Measurements from ENCODE around the gene SLC5A10. TPM values are rescaled to one million over a fixed set of nuclear protein-coding genes. Genes with fewer than 3 reads are reported as not detected.

SLC5A10 gene
- total RNA-seq, 1 donor from 2014 or later: 0.13 TPM

DNA sequence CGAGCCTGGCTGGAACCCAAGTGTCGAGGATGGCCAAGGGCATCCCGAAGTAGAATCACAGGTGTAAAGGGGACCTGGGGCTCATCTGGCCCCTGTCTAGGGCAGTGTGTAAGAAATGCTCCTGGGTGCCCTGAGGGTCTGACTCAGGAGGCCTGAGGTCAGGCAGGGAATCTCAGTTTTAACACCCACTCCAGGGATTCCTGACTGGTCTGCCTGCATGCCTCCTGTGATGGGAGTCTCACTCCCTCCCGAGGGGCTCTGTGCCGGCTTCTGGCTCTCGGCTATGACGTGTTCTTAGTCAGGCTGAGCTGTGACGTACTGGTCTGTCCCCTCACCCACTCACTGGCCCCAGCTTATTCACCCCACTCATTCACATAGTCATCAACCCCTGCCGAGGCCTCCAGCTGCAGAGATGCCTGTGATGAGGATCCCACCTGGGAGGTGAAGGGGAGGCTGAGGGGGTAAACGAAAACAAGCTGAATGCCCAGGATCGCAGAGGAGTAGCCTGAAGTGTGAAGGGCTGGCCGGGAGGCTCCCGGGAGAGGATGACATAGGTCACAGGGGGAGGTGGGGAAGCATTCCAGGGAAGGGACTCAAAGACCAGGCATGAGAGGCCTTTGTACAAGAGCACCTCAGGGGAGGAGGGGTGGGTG, 28.8 kb downstream of the SLC5A10 start:
- no peak for DNase-seq (ENCODE audit: low spot score)
- intact Hi-C loops (cut with DNase I): no loop called here

DNA sequence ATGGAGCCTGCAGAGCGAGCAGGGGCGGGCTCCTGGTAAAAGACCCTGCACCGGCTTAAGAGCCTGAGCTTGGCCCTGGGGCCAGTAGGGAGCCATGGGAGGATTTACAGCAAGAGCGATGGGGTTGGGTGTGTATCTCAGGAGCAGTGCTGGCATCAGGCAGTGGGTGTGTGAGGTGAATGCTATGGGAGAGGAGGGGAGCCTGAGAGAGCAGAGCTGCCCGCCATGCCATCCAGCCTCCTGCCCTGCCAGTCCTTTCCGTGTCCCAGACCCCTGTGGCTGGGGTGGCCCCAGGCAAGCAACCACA, 29.3 kb downstream of the SLC5A10 start:
- DNase-seq (ENCODE audit: low spot score): no peak
- intact Hi-C loops (cut with DNase I): no loop called here

DNA sequence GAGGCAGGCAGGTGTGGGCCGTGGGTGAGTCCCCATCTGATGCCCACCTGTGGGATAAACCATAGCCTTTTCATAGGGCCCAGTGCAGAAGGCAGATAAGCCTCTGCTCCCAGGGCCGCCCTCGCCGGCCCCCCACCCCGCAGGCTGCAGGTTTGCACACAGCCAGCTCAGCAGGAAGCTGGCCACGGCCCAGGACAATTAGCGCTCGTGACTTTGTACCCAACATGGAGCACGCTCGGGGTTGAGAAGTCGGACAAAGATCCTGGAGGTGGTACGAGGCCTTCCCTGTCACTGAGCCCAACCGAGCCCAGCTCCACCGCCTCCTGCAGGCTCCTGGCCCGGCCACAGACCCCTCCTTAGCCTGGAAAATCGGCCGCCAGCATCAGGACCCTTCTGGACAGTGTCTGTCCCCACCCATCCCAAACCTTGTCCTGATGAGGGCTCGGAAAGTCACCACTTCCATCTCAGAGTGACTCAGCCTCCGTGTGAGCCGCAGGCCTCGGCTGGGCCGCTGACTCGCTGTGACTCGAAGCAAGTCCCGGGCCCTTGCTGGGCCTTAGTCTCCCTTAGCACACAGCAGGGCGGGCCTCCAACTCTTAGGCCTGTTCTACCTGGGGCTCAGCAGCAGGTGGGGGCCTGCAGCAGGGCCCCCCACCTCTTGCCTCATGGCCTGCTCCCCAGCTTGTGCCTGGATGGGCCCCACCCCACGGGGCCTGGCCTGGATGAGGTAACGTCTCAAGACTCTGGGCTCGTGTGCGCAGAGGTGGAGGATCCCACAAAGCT, 29.9 kb downstream of the SLC5A10 start:
- DNase-seq (ENCODE audit: low spot score): no peak
- intact Hi-C loops (cut with DNase I): no loop called here

DNA sequence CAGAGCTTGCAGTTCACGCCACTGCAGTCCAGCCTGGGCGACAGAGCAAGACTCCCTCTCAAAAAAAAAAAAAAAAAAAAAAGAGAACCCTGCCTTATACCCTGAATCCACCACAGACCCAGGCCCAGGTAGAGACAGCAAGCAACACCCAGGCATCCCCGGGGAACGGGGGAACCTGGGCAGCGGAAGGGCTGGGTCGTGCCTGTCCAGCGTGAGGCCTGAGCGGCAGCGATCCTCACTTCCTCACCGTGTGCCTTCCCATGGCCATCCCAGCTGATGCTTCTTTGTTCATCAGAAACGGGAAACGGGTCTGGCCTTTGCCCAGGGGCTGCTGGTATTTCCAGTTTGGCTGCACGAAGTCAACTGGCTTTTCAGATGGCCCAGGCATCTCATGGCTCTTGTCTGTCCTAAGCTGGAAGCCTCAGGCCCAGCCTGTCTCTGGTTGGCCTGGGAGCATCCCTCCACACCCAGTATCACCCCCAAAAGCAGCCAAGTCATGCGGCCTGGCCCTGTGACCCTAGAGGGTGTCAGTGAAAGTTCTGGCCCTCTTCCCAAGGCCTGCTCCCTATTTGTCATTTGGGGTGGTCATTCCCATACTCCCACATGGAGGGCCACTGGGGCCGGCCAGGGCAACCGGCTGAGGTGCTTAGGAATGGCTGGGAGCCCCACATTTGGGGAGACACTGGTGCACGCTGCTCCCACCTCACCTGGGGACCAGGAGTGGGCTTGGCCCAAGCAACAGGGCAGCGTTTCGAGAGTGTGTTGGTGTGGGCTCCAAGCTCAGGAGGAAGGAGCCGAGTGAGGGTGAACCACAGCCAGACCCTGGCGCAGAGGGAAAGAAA, 32.5 kb downstream of the SLC5A10 start:
- intact Hi-C loops (cut with DNase I): loop anchor here (2.0 kb wide), 1 partner anchor 22 kb away; no protein-coding TSS in a partner anchor
- no peak for DNase-seq (ENCODE audit: low spot score)

DNA sequence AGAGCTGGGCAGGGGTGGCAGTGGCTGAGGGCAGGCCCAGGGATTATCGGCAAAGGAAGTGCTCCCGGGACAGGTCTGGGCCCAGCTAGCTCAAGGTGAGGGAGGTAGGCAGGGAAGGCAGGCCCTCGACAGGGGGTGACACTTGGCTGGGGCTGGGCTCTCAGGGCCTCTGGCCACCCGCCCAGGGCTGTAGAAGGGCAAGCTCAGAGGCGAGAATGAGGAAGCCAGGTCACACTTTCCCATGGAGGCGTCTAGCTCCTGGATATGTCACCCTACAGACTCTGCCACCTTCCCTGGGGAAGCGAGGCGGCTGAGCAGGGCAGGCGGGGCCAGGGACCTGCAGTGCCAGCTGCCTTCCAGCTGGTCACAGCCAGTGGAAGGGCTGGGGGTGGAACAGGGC, 33.5 kb downstream of the SLC5A10 start:
- DNase-seq (ENCODE audit: low spot score): no peak
- intact Hi-C loops (cut with DNase I): loop anchor here (2.0 kb wide), 1 partner anchor 23 kb away; no protein-coding TSS in a partner anchor

DNA sequence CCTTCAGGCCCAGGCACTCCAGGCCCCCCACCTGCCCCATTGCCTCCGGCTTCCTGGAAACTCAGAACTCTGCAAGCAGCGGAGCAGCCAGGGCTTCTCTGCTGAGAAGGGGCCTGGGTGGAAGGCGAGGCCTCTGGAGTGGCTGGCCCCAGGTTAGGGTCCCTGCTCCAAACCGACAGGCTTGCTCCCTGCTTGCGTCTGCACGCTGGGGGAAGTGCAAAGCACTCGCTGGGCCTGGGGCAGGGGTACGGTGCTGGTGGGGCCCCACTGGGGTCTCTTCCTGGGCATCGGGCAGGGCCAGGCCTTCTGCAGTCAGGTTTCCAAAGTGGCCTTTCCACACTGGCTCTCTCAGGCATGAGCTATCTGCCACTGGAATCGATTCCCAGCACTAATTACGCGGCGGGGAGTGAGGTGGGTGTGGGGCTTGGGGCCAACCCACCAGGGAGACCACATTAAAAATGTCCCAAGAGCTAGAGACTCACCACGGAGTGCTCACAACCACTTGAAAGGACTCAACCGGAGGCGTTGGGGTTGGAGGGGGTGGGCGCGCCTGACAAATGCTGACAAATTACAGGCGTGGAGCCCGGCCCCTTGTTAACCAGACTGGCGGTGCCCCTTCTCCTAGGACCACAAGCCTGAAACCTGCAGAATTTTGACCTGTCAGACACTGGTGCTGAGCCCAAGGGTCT, 34.7 kb downstream of the SLC5A10 start:
- intact Hi-C loops (cut with DNase I): no loop called here

DNA sequence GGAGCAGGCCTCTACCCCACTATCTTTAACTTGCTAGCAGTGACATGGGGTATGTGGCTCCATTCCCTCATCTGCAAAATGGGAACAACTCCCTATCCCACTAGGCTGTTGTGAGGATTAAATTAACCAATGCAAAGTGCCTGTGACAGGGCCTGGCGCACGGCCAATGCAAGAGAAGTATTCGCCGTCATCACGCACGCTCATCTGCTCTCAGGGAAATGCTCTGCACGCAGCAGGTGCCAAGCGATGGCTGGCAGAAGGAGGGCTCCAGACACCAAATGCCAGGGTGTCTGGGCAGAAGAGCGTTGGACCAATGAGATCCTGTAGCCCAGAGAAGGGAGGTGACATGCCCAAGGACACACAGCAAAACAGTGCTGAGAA, 35.3 kb downstream of the SLC5A10 start:
- intact Hi-C loops (cut with DNase I): no loop called here
- no peak for DNase-seq (ENCODE audit: low spot score)

More for the DNA sequence above, 34.7 kb downstream of the SLC5A10 start:
- DNase-seq (ENCODE audit: low spot score): no peak

DNA sequence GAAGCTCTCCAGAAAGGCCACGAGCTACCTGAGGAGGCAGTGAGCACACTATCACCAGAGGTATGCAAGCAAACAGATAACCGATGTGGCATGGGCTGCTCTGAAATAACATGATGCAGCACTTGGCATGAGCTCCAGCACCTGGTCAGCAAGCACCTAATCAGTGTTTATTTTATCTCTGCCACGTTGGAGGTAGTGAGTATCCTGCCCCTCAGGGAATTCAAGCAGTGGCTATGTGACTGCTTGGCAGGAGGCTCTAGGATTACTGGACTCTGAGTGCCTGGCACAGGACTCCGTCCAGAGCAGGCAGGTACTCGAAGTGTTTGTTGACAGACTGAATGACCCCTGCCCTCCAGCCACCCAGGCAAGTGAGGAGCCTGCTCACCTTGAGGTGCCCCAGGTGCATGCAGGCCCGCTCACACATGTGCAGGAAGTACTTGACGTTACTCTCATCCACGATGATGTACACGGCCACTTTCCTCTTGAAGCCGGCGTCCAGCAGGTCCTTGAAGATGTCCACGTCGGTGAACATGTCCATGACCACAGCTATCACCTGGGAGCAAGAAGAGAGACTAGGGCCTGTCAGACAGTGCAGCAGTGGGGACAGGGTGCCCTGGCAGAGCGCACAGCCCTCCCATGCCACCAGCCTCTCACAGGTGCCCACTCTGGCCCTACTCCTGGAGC, 36.0 kb downstream of the SLC5A10 start:
- intact Hi-C loops (cut with DNase I): no loop called here
- no peak for DNase-seq (ENCODE audit: low spot score)

DNA sequence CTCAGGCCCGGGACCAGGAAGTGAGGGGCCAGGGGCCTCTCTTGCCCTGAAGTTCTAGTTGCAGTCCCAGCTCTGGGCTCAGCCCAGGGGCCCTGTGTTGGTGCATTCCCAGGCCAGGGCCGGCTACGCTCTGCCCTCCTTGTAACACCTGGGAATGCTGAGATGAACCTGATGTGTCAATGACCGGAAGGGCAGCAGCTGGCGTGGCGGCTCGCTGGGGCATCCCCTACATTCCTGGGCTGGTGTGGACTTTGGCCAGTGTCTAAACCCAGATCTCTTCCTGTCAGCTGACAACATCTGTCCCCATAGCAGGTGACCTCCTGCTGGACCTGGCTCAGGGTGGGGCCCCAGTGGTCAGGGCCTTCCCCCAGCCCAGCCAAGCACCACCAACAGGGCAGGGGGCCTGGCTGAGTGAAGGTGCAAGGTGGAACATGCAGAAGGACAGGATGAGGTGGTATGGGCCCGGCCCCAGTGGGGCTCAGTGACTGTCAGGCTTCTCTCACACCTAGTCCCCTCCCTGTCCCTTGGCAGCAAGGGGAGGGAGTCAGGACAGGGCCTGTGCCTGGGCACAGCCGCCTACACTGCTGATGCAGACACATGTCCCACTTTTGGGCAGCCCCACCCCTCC, 36.7 kb downstream of the SLC5A10 start:
- intact Hi-C loops (cut with DNase I): no loop called here
- no peak for DNase-seq (ENCODE audit: low spot score)

DNA sequence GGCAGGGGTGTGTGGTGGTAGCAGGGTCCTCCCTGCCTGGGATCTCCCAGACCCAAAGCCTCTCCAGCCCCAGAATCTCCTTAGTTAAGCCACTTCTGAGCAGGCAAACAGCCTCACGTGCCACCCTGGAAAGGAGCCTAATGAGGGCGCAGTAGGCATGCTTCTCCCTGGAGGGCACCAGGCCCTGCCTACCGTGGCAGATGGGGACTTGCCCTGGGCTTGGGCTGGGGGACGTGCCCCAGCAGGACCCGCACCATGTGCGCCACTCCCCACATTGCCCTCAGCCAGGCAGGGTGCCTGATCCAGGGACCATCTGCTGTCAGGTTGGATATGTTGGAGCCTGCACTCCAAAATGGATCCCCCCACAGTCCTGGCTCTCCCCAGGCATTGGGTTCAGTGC, 38.4 kb downstream of the SLC5A10 start:
- intact Hi-C loops (cut with DNase I): no loop called here
- no peak for DNase-seq (ENCODE audit: low spot score)

DNA sequence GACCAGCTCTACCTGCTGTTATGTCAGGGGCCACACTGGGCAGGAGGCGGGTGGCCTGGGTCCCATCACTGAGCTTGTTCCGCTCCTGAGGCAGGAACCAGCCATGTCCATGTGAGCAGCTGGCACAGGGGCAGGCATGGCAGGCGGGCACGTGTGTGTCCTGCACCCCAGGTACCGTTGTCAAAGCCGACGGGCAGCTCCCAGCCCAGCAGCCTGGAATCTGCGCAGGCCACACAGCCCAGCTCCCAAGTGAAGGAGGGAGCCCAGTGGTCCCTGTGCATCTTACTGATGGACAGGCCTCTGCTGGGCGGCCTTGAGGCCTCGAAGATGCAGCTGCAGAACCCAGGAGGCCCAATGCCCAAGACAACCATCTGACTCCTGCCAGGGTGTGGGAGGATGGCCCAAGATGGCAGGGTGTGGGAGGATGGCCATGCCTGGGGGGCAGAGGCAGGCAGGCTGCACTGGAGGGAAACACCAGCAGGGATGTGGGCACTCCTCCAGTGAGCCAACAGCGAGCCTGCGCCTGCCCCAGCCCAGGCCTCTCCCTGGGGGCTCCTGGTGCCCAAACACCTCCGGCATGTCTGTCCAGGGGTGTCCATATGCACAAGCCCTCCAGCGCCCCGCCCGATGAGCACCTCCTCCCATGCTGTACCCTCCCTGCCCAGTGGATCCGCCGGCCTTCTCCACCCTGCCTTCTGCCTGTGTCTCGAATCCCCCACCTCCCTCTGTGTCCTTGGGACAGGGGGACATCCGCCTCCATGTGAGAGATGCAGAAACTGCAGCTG, 39.8 kb downstream of the SLC5A10 start:
- no peak for DNase-seq (ENCODE audit: low spot score)
- intact Hi-C loops (cut with DNase I): no loop called here

DNA sequence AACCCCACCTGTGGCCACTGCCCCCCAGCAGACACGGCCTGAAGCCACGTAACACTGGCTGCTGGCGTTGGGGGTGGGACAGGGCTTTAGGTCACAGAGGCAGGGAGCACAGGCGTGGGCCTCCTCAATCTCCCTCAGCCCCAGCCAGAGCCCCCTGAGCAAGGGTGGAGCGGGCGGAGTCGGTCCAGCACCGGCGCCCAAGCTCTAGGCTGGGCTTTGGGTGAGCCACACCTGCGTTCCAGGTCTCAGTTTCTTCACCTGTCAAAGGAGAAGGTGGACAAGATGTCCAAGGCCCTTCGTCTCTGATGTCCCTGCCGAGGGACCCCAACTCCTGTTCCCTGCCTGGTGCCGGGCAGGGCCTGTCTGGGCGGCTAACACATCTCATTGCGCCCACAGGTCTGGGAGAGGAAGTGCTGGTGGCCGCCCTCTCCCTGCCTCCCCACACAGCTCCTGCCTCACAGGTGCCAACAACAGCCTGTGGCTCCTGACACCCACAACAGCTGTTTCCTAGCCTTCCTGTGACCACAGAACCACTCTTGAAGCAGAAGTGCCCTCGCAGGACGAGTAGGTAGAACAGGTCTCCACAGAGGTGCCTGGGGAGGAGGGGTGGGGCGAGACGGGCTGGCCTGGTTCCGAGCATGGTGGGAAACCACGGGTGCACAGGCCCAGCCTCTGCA, 40.6 kb downstream of the SLC5A10 start:
- intact Hi-C loops (cut with DNase I): no loop called here
- no peak for DNase-seq (ENCODE audit: low spot score)

DNA sequence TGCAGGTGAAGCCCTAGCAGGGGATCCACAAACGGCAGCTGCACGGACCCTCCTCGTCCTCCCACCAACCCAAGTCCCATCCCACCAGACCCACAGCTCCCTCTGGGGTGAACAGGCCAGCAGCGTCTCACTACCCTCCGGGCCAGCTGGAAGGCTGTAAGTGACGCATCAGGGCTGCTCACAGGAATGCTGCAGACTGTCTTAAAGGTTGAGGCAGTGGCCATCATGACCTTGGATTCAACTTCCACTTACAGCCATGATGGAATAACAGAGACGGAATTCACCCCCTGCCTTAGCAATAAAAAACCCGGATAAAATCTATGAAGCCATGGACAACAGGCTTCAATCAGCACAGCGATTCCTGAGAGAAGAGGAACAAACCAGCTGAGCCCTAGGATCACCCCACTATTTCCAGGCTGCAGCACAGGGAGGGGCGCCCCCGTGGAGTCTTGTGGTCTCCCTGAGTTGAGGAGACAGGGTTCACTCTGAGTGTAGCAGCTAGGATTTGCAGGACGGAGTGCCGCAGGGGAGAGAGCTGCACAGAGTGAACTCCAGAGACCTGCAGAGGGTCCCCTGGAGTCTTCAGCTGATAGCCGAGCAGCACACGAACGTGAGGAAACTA, 42.1 kb downstream of the SLC5A10 start:
- intact Hi-C loops (cut with DNase I): no loop called here
- DNase-seq (ENCODE audit: low spot score): no peak

DNA sequence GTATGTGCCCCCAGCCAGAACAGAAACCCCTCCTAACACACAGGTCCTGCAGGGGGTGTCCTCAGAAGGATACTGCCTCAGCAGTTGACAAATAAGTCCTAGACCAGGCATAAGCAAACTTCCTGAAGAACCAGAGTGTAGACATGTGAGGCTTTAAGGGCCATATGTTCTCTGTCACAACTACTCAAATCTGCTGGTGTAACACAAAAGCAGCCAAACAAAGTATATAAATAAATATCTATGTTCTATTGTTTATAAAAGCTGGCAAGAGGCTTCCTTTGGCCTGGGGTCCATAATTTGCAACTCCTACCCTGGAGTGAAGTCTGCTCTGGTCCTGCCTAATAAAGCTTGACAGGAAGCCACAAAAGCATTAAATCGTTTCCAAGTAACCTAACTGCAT, 42.7 kb downstream of the SLC5A10 start:
- intact Hi-C loops (cut with DNase I): no loop called here
- no peak for DNase-seq (ENCODE audit: low spot score)

DNA sequence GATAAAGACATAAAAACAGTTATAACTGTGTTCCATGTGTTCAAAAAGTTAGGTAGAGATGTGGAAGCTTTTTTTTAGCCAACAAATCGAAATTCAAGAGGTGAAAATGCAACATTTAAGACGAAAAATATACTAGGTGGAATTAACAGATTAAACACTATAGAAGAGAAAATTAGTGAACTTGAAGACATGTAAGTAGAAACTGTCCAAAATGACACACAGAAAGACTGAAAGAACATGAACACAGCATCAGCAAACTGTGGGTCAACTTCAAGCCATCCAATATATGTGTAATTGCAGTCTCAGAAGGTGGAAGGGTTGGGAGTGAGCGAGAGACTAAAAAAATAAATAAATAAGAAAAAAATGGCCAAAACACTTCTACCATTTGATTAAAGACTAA, 43.3 kb downstream of the SLC5A10 start:
- DNase-seq (ENCODE audit: low spot score): no peak
- intact Hi-C loops (cut with DNase I): no loop called here

DNA sequence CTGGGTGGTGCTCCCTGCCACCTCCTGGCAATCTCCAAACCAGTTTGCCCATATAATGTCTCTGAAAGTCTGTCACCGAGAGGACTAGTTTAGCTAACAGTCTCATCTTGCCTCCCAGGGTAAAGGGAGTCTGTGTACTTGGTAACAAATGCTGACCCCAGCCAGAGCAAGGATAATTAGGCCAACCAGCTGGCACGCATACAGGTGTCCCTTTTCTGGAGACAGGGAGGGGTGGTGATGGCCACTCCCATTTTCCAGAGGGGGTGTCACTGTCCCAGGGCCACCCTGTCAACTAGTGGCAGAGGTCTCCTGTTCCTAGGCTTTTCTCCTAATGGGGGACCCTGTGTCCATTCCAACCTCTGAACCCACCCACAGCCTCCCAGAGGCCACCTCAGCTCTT, 44.5 kb downstream of the SLC5A10 start:
- intact Hi-C loops (cut with DNase I): no loop called here
- DNase-seq (ENCODE audit: low spot score): no peak

DNA sequence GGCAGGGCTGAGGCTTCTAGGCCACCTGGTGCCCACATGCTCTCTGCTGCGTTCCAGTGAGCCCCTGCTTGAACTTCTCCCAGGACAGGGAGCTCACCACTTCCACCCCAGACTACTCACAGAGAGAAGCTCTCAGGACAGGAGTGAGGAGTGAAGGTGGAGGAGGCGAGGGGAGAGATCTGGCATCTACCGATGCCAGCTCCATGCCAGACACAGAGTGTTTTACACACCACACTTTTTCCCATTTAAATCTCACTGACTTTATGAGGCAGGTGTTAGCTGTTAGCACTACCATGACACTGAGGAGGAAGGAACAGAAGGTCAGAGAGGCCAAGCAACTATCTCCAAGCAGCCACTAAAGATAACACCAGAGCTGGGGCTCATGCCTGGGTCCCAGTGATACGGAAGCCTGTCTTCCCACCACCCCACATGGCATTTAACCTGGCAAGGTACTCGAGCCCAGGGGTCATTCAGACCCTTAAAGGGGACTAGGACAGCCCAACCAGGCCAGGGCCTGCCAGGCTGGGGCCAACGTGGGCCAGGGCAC, 45.8 kb downstream of the SLC5A10 start:
- intact Hi-C loops (cut with DNase I): no loop called here
- DNase-seq (ENCODE audit: low spot score): no peak
